Psoas muscle (tissue), 8 donors: Measurements from ENCODE around the gene KLK3. TPM values are rescaled to one million over a fixed set of nuclear protein-coding genes. Genes with fewer than 3 reads are reported as not detected.

Source experiments
- ATAC-seq, 4 donors: fragments of 200-7000 bp; cut with Tn5 transposase; one replicate each; pipeline ENCODE4 v1.9.1; 2020; ENCODE audit warnings: moderate library complexity in 3 of 4, mild to moderate bottlenecking in 2 of 4
- DNase-seq, 2 donors: peaks; one replicate each; pipeline ENCODE4 v3.0.0-alpha.2; 2020
- H3K27ac ChIP-seq: fragments of 200-600 bp; one replicate; pipeline ENCODE4 v1.8.0; 2022
- H3K27me3 ChIP-seq, 3 donors: fragments of 200-600 bp in 1 of 3; one replicate each; pipeline versions ENCODE4 v1.6.1 to v1.8.0; 2013 to 2022; ENCODE audit warnings: low read length in 2 of 3, mild to moderate bottlenecking in 2 of 3, moderate library complexity in 1 of 3; ENCODE audit not compliant: insufficient read depth in 3 of 3
- H3K36me3 ChIP-seq, 2 donors: fragments of 200-600 bp in 1 of 2; one replicate each; pipeline versions ENCODE4 v1.6.1 to v1.8.0; 2013 to 2022; ENCODE audit warnings: low read depth in 1 of 2, mild to moderate bottlenecking in 1 of 2, moderate library complexity in 1 of 2; ENCODE audit not compliant: insufficient read depth in 1 of 2
- H3K4me1 ChIP-seq: fragments of 200-600 bp; one replicate; pipeline ENCODE4 v1.8.0; 2022
- H3K4me3 ChIP-seq: fragments of 200-600 bp; one replicate; pipeline ENCODE4 v1.8.0; 2022; ENCODE audit warnings: mild to moderate bottlenecking
- H3K9me3 ChIP-seq: fragments of 200-600 bp; one replicate; pipeline ENCODE4 v1.8.0; 2022
- WGBS, 3 donors: extraction: QIAGEN DNeasy Blood & Tissue Kit; methylation state at CpG; one replicate each; pipeline versions ENCODE4 v1.1.6 to v1.1.7; 2013; 5-methylcytosine and 5-hydroxymethylcytosine counted together
- intact Hi-C, 2 donors: fragments of 100-400 bp; cut with DNase I; formaldehyde crosslinking; loops; one replicate each; pipeline versions ENCODE4 v1.11.0 to v1.14.2; 2022
- polyA plus RNA-seq, 3 donors: library from polyadenylated mRNA; stranded (reverse); fragments of 200-250 nt; gene quantifications; one replicate each; pipeline ENCODE4 v1.2.3, GENCODE V29; 2013
- total RNA-seq, 4 donors: library from RNA; stranded (reverse); fragmentation: NEBNext Ultra II Directional in 2 of 4; extraction: Animal tissue kit (Norgen Biotek cat#: 25700) in 2 of 4; gene quantifications; one replicate each; pipeline versions ENCODE4 v1.2.1 to v1.2.4, GENCODE V29; 2021 to 2023
- TF ChIP-seq, protein P1 (sequence below): fragments of 200-600 bp; IDR thresholded peaks from one replicate; pipeline ENCODE4 v1.8.0; 2022; ENCODE audit warnings: antibody characterized with exemption
- donor health status: healthy with polysubstance abuse.
- donor health status: DM: no; HTN: no; CAD: no; lungs with moderate emphysema.
- donor health status: Bipolar disorder and iron deficiency.
- donor health status: healthy.
- donor health status: DM: yes; HTN: yes; CAD: no.
- donor health status: DM: no; HTN: no; CAD: no.
- donor health status: DM: no; HTN: no; CAD: no.
- donor health status: DM: yes; HTN: yes; CAD: no.

KLK3 gene
- total and polyA plus RNA-seq, 7 donors = not detected

DNA sequence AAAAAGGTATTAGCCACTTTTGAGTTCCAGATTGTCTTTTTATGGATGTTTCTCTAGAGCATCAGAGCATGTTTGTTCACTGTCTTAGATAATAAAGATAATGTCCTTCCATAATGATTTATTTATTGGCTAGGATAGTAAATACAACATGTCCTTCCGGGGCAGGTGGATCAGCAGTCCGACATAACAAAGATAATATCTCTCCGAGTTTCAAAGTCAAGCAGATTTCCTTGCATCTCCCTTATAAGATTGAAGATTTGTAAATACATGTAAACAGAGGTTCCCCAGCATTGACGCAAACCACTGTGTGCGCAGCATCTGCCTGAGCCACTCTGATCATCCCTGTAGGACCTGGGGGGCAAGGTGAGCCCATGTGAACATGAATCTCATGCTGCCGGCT, 12.6 kb upstream of the KLK3 start:
- DNase-seq (no peak), ATAC-seq (no peak)
- 88 to 93% (median 89%) methylated on average over 6 of the region's 6 CpGs for WGBS, 3 donors
- Histone ChIP-seq H3K27me3 (peaks cover 0 to 3% (median 3%) of the 10 kb centered on the region in 3 donors), H3K4me1 (no peaks in the 10 kb centered on the region), H3K36me3 (no peaks in the 10 kb centered on the region), H3K27ac (no peak overlapping the region), H3K9me3 (no peaks in the 10 kb centered on the region), H3K4me3 (no peak overlapping the region)
- intact Hi-C loops = no loop called here
- TF ChIP-seq, protein P1, sequence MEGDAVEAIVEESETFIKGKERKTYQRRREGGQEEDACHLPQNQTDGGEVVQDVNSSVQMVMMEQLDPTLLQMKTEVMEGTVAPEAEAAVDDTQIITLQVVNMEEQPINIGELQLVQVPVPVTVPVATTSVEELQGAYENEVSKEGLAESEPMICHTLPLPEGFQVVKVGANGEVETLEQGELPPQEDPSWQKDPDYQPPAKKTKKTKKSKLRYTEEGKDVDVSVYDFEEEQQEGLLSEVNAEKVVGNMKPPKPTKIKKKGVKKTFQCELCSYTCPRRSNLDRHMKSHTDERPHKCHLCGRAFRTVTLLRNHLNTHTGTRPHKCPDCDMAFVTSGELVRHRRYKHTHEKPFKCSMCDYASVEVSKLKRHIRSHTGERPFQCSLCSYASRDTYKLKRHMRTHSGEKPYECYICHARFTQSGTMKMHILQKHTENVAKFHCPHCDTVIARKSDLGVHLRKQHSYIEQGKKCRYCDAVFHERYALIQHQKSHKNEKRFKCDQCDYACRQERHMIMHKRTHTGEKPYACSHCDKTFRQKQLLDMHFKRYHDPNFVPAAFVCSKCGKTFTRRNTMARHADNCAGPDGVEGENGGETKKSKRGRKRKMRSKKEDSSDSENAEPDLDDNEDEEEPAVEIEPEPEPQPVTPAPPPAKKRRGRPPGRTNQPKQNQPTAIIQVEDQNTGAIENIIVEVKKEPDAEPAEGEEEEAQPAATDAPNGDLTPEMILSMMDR = no peak

DNA sequence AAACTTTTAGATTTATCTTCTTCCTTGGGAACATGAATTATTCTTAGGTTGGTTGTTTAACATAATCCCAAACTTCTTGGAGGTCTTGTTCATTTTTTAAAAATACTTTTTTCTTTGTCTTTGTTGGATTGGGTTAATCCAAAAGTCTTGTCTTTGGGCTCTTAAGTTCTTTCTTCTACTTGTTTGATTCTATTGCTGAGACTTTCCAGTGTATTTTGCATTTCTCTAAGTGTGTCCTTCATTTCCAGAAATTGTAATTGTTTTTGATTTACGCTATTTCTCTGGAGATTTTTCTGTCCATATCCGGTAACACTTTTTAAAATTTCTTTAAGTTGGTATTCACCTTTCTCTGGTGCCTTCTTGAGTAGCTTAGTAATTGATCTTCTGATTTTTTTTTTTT, 11.5 kb upstream of the KLK3 start:
- Histone ChIP-seq H3K4me1 (no peaks in the 10 kb centered on the region), H3K4me3 (no peak overlapping the region), H3K36me3 (no peaks in the 10 kb centered on the region), H3K27ac (no peak overlapping the region), H3K27me3 (peaks cover 0 to 3% (median 0%) of the 10 kb centered on the region in 3 donors), H3K9me3 (no peaks in the 10 kb centered on the region)
- intact Hi-C loops = no loop called here
- TF ChIP-seq, protein P1 = no peak
- 92 to 95% (median 93%) methylated on average over 2 of the region's 2 CpGs for WGBS, 3 donors
- no peak for ATAC-seq
- no peak for DNase-seq

DNA sequence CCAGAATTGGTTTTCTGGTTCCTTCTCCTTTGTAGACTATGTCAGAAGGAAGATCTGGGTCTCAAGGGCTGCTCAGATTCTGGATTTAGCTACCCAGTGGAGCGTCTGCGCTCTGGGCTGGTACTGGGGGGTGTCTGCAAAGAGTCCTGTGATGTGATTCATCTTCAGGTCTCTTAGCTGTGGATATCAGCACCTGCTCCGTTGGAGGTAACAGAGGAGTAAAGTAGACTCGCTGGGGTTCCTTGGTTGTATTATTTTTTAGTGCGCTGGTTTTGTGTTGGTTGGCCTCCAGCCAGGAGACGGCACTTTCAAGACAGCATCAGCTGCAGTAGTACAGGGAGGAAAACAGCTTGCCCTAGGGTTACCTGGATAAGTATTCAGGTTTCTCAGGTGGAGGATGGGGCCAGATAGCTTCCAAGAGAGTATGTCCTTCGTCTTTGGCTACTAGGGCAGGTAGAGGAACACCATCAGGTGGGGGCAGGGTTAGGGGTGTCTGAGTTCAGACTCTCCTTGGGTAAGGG, 11.0 kb upstream of the KLK3 start:
- DNase-seq (no peak), ATAC-seq (no peak)
- Histone ChIP-seq H3K36me3 (no peaks in the 10 kb centered on the region), H3K27me3 (peaks cover 0 to 3% (median 0%) of the 10 kb centered on the region in 3 donors), H3K9me3 (no peaks in the 10 kb centered on the region), H3K27ac (no peak overlapping the region), H3K4me1 (no peaks in the 10 kb centered on the region), H3K4me3 (no peak overlapping the region)
- TF ChIP-seq, protein P1 = no peak
- intact Hi-C loops = no loop called here
- WGBS, 3 donors = 68 to 76% (median 72%) methylated on average over 7 of the region's 7 CpGs

DNA sequence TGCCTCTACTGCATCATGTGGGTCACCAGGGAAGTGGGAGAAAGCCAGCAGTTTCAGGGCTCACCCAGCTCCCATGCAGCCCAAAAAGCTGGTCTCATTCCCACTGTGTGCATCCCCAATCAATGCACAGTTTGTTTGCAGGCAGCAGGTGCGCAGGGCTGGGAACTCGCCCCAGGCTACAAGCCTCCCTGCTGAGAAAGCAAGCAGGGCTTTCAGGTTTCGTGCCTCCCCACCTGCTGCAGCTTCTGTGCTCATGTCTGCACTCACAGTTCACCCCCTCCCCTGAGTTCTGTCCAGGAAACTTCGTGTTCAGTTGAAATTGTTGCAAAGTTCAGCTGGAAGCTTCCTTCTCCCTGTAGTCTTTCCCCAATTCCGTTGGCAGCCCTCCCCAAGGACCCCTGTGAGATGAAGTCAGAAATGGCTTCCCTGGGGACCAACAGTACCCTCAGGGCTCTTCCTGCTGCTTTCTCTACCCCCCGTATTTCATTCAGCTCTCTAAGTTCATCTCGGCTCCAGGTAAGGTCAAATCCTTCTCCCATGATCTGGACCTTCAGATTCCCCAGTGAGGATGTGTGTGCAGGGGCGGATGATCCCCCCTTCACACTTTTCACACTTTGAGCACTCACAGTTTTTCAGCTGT, 10.3 kb upstream of the KLK3 start:
- Histone ChIP-seq H3K36me3 (no peaks in the 10 kb centered on the region), H3K27ac (no peak overlapping the region), H3K27me3 (peaks cover 0 to 3% (median 0%) of the 10 kb centered on the region in 3 donors), H3K4me1 (no peaks in the 10 kb centered on the region), H3K9me3 (no peaks in the 10 kb centered on the region), H3K4me3 (no peak overlapping the region)
- no peak for ATAC-seq
- no peak for DNase-seq
- TF ChIP-seq, protein P1 = no peak
- intact Hi-C loops = no loop called here
- 46 to 66% (median 63%) methylated on average over 8 of the region's 8 CpGs for WGBS, 3 donors

DNA sequence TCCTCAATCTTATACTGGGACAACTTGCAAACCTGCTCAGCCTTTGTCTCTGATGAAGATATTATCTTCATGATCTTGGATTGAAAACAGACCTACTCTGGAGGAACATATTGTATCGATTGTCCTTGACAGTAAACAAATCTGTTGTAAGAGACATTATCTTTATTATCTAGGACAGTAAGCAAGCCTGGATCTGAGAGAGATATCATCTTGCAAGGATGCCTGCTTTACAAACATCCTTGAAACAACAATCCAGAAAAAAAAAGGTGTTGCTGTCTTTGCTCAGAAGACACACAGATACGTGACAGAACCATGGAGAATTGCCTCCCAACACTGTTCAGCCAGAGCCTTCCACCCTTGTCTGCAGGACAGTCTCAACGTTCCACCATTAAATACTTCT, 4.0 kb upstream of the KLK3 start:
- intact Hi-C loops = no loop called here
- Histone ChIP-seq H3K4me1 (no peaks in the 10 kb centered on the region), H3K36me3 (no peaks in the 10 kb centered on the region), H3K9me3 (no peaks in the 10 kb centered on the region), H3K27me3 (peaks cover 0 to 7% (median 3%) of the 10 kb centered on the region in 3 donors), H3K4me3 (no peak overlapping the region), H3K27ac (no peak overlapping the region)
- WGBS, 3 donors = 49 to 54% (median 52%) methylated on average over 3 of the region's 3 CpGs
- ATAC-seq = no peak
- TF ChIP-seq, protein P1 = no peak
- DNase-seq = no peak
